Thymus (tissue), 11 donors: Measurements from ENCODE around the gene GAN. TPM values are rescaled to one million over a fixed set of nuclear protein-coding genes. Genes with fewer than 3 reads are reported as not detected.
"Not testable (repeated sequence)": the region's sequence is repeated elsewhere in the genome, so short reads cannot be mapped to it uniquely, and the experiment has no call there.

ENCODE experiments used
- DNase-seq, 9 donors: peaks; one replicate each; pipeline ENCODE4 v3.0.0-alpha.2; 2013; ENCODE audit warnings: low spot score in 9 of 9, low read depth in 6 of 9, missing footprints in 1 of 9
- H3K27ac ChIP-seq, 2 donors: one replicate each; pipeline ENCODE4 v1.5.1; 2013; ENCODE audit warnings: control low read depth in 1 of 2, low read depth in 1 of 2, low read length in 1 of 2, mild to moderate bottlenecking in 1 of 2, moderate library complexity in 1 of 2
- H3K27me3 ChIP-seq, 2 donors: one replicate each; pipeline ENCODE4 v1.5.1; 2013; ENCODE audit warnings: low read length in 1 of 2; ENCODE audit not compliant: control insufficient read depth in 2 of 2, insufficient read depth in 1 of 2
- H3K36me3 ChIP-seq, 2 donors: one replicate each; pipeline ENCODE4 v1.5.1; 2013; ENCODE audit warnings: low read length in 1 of 2, mild to moderate bottlenecking in 1 of 2, moderate library complexity in 1 of 2; ENCODE audit not compliant: control insufficient read depth in 2 of 2, insufficient read depth in 2 of 2
- H3K4me1 ChIP-seq, 2 donors: one replicate each; pipeline ENCODE4 v1.5.1; 2013; ENCODE audit warnings: low read length in 2 of 2; ENCODE audit not compliant: control insufficient read depth in 2 of 2, insufficient read depth in 2 of 2
- H3K4me3 ChIP-seq, 2 donors: one replicate each; pipeline ENCODE4 v1.5.1; 2013; ENCODE audit warnings: low read length in 2 of 2, control low read depth in 1 of 2, mild to moderate bottlenecking in 1 of 2
- H3K9me3 ChIP-seq, 2 donors: one replicate each; pipeline ENCODE4 v1.5.1; 2013; ENCODE audit warnings: low read length in 1 of 2, mild to moderate bottlenecking in 1 of 2; ENCODE audit not compliant: control insufficient read depth in 2 of 2, insufficient read depth in 1 of 2
- WGBS: extraction: QIAGEN DNeasy Blood & Tissue Kit; methylation state at CpG from one replicate; pipeline ENCODE4 v1.1.7; 2013; 5-methylcytosine and 5-hydroxymethylcytosine counted together
- polyA plus RNA-seq: library from polyadenylated mRNA; stranded (reverse); fragments of 200-250 nt; gene quantifications from one replicate; pipeline ENCODE4 v1.2.3, GENCODE V29; 2013
- total RNA-seq: library from RNA; stranded (reverse); fragments of 120-200 nt; gene quantifications from one replicate; pipeline ENCODE4 v1.2.4, GENCODE V29; 2013
- donor health status: healthy.

GAN gene
- total and polyA plus RNA-seq, 2 donors: 2.4 to 2.5 TPM

DNA sequence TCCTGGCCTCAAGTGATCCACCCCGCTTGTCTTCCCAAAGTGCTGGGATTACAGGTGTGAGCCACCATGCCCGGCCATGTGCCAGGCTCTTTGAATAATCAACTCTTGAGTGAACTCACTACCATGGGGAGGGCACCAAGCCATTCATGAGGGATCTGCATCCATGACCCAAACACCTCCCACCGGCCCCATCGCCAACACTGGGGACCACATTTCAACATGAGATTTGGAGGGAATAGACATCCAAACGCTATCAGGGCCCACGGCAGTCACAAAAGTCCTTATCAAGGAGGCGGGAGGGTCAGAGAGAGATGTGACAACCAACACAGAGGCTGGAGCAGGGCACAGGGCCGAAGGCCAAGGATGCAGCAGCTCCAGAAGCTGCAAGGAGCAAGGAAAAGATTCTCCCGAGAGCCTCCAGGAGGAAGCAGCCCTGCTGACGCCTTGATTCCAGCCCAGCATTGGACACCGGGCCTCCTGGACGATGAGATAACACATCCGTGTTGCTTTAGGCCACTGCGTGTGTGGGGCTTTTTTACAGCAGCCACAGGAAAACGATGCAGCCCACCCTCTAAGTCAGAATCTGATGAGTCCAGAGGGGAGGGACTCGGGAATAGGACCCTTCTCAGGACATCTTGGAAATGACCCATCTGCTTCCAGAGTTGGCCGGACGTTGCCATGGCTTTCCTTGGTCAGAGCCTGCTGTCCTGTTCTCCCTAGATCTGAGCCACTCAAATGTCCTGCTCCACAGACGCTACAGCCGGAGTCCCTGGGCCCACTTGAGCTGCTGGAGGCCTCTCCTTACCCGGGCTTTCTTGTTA is 82.5 kb downstream of the GAN start:
- Histone ChIP-seq H3K27me3 (no peaks in the 10 kb centered on the region), H3K27ac (no peak overlapping the region), H3K4me1 (no peaks in the 10 kb centered on the region), H3K36me3 (peaks cover 0 to 1% of the 10 kb centered on the region in 2 donors), H3K9me3 (peaks cover 0 to 5% of the 10 kb centered on the region in 2 donors), H3K4me3 (no peak overlapping the region)
- no peak for DNase-seq
- 95% methylated on average over 21 of the region's 21 CpGs for WGBS

DNA sequence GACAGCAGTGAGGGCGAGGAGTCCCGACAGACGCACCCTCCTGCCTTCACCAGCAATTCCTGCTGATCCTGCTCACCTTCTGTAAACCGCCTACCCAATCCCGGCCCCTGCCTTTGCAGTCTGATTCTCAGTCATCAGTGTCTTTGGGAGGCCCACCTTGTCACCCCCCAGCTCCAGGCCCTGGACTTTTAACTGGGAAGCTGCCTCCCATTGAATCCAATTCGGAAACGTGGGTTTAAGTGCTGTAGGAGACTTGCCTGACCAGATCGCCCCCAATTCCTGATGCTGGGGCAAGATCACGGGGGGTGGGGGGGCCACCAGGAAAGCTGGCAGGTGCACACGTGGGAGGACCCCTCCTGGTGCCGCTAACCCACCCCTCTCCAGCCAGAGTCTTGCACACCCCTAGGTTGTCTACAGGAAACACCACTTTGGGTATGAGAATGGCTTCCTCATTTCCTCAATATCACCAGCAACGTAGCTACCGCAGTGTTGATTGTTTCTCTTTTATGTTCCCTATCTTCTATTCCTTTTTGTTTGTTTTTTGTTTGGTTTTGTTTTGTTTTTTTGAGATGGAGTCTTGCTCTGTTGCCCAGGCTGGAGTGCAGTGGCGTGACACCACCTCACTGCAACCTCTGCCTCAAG is 83.2 kb downstream of the GAN start:
- Histone ChIP-seq H3K4me1 (no peaks in the 10 kb centered on the region), H3K9me3 (peaks cover 0 to 5% of the 10 kb centered on the region in 2 donors), H3K27me3 (no peaks in the 10 kb centered on the region), H3K4me3 (no peak overlapping the region), H3K36me3 (no peaks in the 10 kb centered on the region), H3K27ac (no peak overlapping the region)
- 57% methylated on average over 14 of the region's 14 CpGs for WGBS
- DNase-seq: no peak

DNA sequence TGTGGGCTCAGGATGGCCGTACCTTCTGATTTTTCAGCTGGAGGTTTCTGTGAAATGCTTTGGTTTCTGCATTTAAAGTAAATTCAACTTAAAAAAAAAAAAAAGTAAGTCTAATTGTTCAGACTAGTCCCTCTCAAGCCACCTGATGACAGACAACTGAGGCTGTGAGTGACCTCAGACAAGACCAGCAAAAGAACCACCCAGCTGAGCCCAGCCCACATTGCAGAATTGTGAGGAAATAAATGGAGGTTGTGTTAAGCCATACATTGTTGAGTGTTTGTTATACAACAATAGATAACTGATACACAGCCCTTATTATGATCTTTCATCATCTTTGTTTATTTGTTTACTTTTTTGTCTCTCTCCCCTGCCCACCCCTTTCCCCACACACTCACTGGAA is 85.1 kb downstream of the GAN start:
- WGBS: 98% methylated on average over 1 of the region's 1 CpG
- no peaks in the 10 kb centered on the region for H3K27me3 ChIP-seq
- no peaks in the 10 kb centered on the region for H3K36me3 ChIP-seq
- peaks cover 0 to 5% of the 10 kb centered on the region in 2 donors for H3K4me1 ChIP-seq
- H3K9me3 ChIP-seq: peaks cover 0 to 5% of the 10 kb centered on the region in 2 donors
- no peak for DNase-seq
- no peak overlapping the region for H3K27ac ChIP-seq
- H3K4me3 ChIP-seq: no peak overlapping the region

DNA sequence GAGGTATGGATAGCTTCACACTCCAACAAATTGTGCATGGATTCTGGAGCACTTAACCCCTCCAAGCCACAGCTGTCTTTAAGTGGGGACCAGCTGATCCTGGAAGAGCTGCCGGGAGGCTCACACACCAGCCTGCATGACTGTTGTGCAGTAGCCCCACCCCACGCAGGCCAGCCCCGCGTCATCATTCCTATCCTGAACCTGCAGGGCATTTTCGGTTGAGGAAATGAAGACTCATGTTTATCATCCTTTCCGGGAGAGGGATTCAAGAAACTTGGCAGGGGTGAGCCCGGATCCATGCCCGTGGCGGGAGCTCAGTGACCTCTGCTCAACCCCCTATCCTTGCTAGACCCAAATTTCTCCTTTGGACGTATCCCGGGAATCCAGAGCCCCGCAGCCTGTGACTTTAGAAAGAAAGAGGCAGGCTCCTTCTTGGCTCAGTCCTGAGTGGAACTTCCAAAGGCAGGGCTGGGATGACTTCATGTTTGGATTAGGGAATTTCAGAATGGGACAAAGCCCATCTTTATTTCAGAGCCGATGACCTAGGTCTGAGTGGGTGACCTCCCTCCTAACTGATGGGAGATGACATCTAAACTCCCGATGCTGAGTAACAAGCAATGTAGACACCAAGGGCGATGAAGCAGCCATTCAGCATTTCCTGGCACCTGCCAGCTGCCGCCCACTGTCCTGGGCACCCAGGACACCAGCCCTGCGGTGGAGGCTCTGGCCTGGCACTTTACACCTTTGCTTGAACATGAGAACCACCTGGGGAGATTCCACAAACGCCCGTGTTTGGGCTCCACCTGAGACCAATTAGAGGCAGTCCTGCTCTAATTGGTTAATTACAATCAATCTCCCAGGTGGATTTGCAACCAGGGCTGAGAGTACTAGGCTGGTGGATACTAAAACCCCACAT is 86.5 kb downstream of the GAN start:
- WGBS: 90% methylated on average over 19 of the region's 19 CpGs
- H3K27me3 ChIP-seq: no peaks in the 10 kb centered on the region
- peaks cover 0 to 5% of the 10 kb centered on the region in 2 donors for H3K4me1 ChIP-seq
- H3K27ac ChIP-seq: no peak overlapping the region
- no peak overlapping the region for H3K4me3 ChIP-seq
- no peaks in the 10 kb centered on the region for H3K36me3 ChIP-seq
- no peak for DNase-seq
- H3K9me3 ChIP-seq: peaks cover 0 to 5% of the 10 kb centered on the region in 2 donors

DNA sequence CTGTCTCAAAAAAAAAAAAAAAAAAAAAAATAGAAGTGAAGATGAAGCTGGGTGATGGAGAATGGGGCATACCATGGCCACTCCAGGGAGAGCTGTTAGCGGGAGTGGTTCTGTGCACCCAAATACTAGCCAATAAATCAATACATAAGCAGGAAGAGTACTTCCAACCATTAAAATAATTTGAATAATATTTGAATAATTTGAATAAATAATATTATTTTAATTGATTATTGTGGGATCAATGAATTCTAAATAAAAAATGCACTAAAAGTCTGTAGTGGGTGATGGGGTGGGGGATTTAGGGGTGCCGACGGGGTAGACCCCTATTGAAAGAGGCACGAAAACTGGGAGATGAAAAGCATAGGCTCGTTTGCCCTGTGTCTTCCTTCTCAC is 88.4 kb downstream of the GAN start:
- no peaks in the 10 kb centered on the region for H3K27me3 ChIP-seq
- WGBS: 23% methylated on average over 5 of the region's 5 CpGs
- no peak for DNase-seq
- H3K36me3 ChIP-seq: no peaks in the 10 kb centered on the region
- no peak overlapping the region for H3K27ac ChIP-seq
- H3K4me3 ChIP-seq: no peak overlapping the region
- peaks cover 0 to 5% of the 10 kb centered on the region in 2 donors for H3K4me1 ChIP-seq
- peaks cover 0 to 5% of the 10 kb centered on the region in 2 donors for H3K9me3 ChIP-seq

DNA sequence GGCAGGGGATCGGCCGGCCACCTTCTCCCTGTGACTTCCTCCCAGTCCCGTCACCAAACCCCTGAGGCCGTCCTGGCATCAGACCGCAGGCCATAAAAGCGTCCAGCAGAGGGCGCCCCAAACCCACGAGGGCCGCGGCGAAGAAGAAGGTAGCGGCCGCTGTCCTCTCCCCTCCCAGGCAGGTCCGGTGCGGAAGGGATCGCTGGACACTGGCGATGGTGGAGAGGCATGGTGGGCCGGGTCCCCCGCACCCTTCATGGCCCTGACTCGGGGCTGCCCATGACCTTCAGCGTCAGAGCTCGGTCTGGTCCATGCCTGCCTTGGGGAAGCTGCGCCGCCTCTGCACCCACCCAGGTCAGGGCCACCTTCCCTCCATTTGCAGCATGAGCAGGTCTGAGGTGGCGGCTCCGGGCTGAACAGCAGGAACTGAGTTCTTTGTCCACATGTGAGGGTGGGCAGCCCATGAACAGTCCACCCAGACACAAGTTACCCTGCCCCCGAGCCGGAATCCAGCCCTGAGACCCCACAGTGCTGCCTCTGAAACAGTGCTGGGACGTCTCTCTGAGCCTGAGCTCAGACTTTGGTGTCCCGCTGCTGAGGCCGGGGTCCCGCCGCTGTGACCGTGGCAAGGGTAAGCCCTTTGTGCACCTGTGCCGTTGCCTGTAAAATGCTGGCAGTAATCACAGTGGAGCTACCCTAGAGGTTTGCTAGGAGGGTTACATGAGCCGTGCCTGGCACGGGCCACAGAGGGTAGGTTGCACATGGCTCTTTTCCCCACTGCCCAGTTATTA is 89.0 kb downstream of the GAN start:
- peaks cover 0 to 5% of the 10 kb centered on the region in 2 donors for H3K4me1 ChIP-seq
- WGBS: 34% methylated on average over 37 of the region's 37 CpGs
- peaks cover 0 to 5% of the 10 kb centered on the region in 2 donors for H3K9me3 ChIP-seq
- H3K27me3 ChIP-seq: no peaks in the 10 kb centered on the region
- DNase-seq: peak; percentile 49 to 85 (median 67)
- peak overlapping the region in 1 of 2 donors; percentile 8 for H3K4me3 ChIP-seq
- H3K27ac ChIP-seq: no peak overlapping the region
- H3K36me3 ChIP-seq: no peaks in the 10 kb centered on the region

DNA sequence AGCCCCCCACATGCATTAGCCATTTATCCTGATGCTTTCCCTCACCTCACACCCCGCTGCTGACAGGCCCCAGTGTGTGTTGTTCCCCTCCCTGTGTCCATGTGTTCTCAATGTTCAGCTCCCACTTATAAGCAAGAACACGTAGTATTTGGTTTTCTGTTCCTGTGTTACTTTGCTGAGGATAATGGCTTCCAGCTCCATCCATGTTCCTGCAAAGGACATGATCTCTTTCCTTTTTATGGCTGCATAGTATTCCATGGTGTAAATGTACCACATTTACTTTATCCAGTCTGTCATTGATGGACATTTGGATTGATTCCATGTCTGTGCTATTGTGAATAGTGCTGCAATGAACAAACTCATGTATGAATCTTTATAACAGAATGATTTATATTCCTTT is 90.2 kb downstream of the GAN start:
- H3K4me3 ChIP-seq, H3K4me1 ChIP-seq, H3K36me3 ChIP-seq, H3K27ac ChIP-seq, H3K9me3 ChIP-seq, H3K27me3 ChIP-seq, DNase-seq: not testable (repeated sequence)
- WGBS: 77% methylated on average over 2 of the region's 2 CpGs

DNA sequence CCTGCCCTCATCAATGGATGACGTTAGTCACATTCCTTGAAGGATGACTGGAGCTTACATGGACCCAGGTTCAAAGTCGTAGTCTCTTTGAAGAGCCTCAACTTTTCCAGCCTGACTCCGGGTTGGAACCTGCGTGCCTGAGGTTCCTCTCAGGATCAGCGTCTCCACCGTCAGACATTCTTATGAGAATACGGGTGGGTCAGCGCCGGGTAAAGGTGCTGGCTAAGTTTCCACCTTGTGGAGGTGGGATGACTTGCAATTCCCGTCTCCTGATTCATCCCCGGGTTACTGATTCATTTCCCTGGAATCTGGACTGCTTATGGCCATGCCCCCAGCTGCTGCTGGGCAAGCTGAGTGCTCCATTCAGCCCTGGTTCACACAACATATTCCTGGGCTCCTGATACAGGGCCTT is 90.9 kb downstream of the GAN start:
- H3K4me1 ChIP-seq: peaks cover 0 to 8% of the 10 kb centered on the region in 2 donors
- no peaks in the 10 kb centered on the region for H3K9me3 ChIP-seq
- H3K27ac ChIP-seq: no peak overlapping the region
- no peak for DNase-seq
- 97% methylated on average over 11 of the region's 11 CpGs for WGBS
- H3K4me3 ChIP-seq: no peak overlapping the region
- no peaks in the 10 kb centered on the region for H3K27me3 ChIP-seq
- no peaks in the 10 kb centered on the region for H3K36me3 ChIP-seq
